K562 (cell line): ENCODE results near the gene BIRC3. TPM values are rescaled to one million over a fixed set of nuclear protein-coding genes. Genes with fewer than 3 reads are reported as not detected.

ENCODE experiments used
- CBX3 ChIP-seq, 2 experiments: IDR thresholded peaks; 1 replicate in 1 of 2; 2 replicates in 1 of 2; pipeline ENCODE4 v1.6.1; 2012; ENCODE audit warnings: inconsistent platforms in 2 of 2, low read length in 2 of 2, borderline replicate concordance in 1 of 2, control low read depth in 1 of 2
- DACH1 ChIP-seq: fragments of 450-650 bp; IDR thresholded peaks from 2 replicates; pipeline ENCODE4 v1.6.1; 2018; ENCODE audit not compliant: partially characterized antibody
- ELF1 ChIP-seq: fragments of 200-800 bp; sonication (Bioruptor generic); IDR thresholded peaks from 2 replicates; pipeline ENCODE4 v1.6.1; 2016; ENCODE audit warnings: missing genetic modification characterization, missing compliant biosample characterization
- GATAD2B ChIP-seq: fragments of 450-650 bp; IDR thresholded peaks from 2 replicates; pipeline ENCODE4 v1.6.1; 2017; ENCODE audit warnings: mild to moderate bottlenecking, borderline replicate concordance
- GTF2E2 ChIP-seq: fragments of 200-800 bp; sonication (Bioruptor generic); IDR thresholded peaks from 2 replicates; pipeline ENCODE4 v1.6.1; 2016; ENCODE audit warnings: missing genetic modification characterization, missing compliant biosample characterization
- HDAC1 ChIP-seq, 2 experiments: fragments of 450-650 bp; IDR thresholded peaks; 2 replicates each; pipeline ENCODE4 v1.6.1; 2016 to 2017; ENCODE audit warnings: inconsistent platforms in 1 of 2, mild to moderate bottlenecking in 1 of 2, moderate library complexity in 1 of 2
- HMG20A ChIP-seq: fragments of 450-650 bp; formaldehyde crosslinking; conservative IDR thresholded peaks from 2 replicates; pipeline ENCODE4 v1.4.0; 2020; ENCODE audit warnings: mild to moderate bottlenecking, mixed read lengths
- MCM2 ChIP-seq: fragments of 450-650 bp; IDR thresholded peaks from 2 replicates; pipeline ENCODE4 v1.6.1; 2017; ENCODE audit warnings: low read depth, mild to moderate bottlenecking
- MYC ChIP-seq, 2 experiments: fragments of 250-450 bp in 1 of 2; sonication (Bioruptor Pico) in 1 of 2; IDR thresholded peaks; 2 replicates each; pipeline versions ENCODE4 v1.5.1 to v1.6.1; 2012 to 2021; ENCODE audit warnings: low read depth in 2 of 2, borderline replicate concordance in 1 of 2, improper control_type of control experiment in 1 of 2, low read length in 1 of 2, mild to moderate bottlenecking in 1 of 2, moderate library complexity in 1 of 2
- TAF1 ChIP-seq: IDR thresholded peaks from 2 replicates; pipeline ENCODE4 v1.6.1; 2011; ENCODE audit warnings: mild to moderate bottlenecking, low read length, moderate library complexity; ENCODE audit not compliant: insufficient read depth, control insufficient read depth, severe bottlenecking; ENCODE audit errors: extremely low read depth
- XRCC5 ChIP-seq: fragments of 200-400 bp; formaldehyde crosslinking; IDR thresholded peaks from 2 replicates; pipeline ENCODE4 v1.6.1; 2017; ENCODE audit warnings: low read depth, mild to moderate bottlenecking, low read length
- ZBED1 ChIP-seq: IDR thresholded peaks from 2 replicates; pipeline ENCODE4 v1.6.1; 2014
- ZNF217 ChIP-seq: sonication (generic); formaldehyde crosslinking; IDR thresholded peaks from 2 replicates; pipeline ENCODE4 v1.8.0; 2022; ENCODE audit warnings: mild to moderate bottlenecking, missing genetic modification reagents
- polyA plus RNA-seq, 8 experiments: library from polyadenylated mRNA; depleted of rRNA in 4 of 8; stranded (reverse) in 5 of 8; unstranded in 3 of 8; fragments of >200 nt; fragmentation: Nextera tagmentation in 2 of 8; fragmentation: Illumina TruSeq in 1 of 8; extraction: Ambion mirVana in 2 of 8; extraction: Trizol in 1 of 8; gene quantifications; 2 replicates each; pipeline versions ENCODE4 v1.2.1 to v1.2.3, GENCODE V29; 2011 to 2014; ENCODE audit warnings: inconsistent platforms in 1 of 8, missing spikeins in 1 of 8
- total RNA-seq, 7 experiments: library from RNA; depleted of rRNA in 6 of 7; stranded (reverse); fragments of >200 nt in 6 of 7; fragmentation: Illumina TruSeq in 2 of 7; extraction: Trizol in 2 of 7; gene quantifications; 2 replicates each; pipeline versions ENCODE4 v1.2.1 to v1.2.3, GENCODE V29; 2011 to 2021; ENCODE audit warnings: low replicate concordance in 1 of 7
- TF ChIP-seq, protein P1 (sequence below): fragments of 450-650 bp; IDR thresholded peaks from 2 replicates; pipeline ENCODE4 v1.6.1; 2016; ENCODE audit warnings: mild to moderate bottlenecking
- TF ChIP-seq, protein P2 (sequence below): sonication (generic); formaldehyde crosslinking; IDR thresholded peaks from 2 replicates; pipeline ENCODE4 v1.8.0; 2022; ENCODE audit warnings: mild to moderate bottlenecking, missing genetic modification reagents
- TF ChIP-seq, protein P3 (sequence below): fragments of 450-650 bp; IDR thresholded peaks from 2 replicates; pipeline ENCODE4 v1.6.1; 2018; ENCODE audit not compliant: partially characterized antibody

BIRC3 gene
- total and polyA plus RNA-seq, 9 of the 15 experiments (the other 6 are each of a cell fraction or from before 2014, with no cell fraction given), result 0.08 to 0.42 (median 0.18) TPM

DNA sequence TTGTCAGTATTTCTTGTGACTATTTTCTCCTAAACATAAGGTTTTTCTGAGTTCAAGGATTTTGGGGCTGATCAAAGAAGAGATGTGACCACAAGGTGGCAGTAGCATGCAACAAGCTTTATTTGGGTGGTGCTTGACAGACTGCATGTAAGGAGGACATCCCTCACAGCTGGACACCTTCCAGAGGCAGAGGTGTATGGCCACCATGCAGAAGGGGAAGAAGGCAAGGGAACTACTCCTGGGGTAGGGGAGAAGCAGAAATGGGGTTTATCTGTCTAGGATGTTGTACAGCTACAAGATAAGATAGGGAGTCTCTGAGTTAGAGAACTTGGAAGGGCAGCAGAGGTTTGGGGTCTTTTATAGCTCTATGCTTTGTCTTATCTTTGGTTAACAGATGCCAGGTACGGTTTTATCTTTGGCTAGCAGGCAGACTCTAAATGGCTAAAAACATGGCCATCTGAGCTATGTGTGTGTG is 24.6 kb downstream of the BIRC3 start (continued):
- no peak for TF ChIP-seq ZNF217 (CRISPR knock-in tag)
- TF ChIP-seq TAF1, result peak; percentile 27
- TF ChIP-seq MCM2, result no peak
- TF ChIP-seq DACH1, result peak; percentile 80
- peak; percentile 75 to 99 for TF ChIP-seq HDAC1 (IDR thresholded peaks at IDR 0.05)
- TF ChIP-seq, protein P1, sequence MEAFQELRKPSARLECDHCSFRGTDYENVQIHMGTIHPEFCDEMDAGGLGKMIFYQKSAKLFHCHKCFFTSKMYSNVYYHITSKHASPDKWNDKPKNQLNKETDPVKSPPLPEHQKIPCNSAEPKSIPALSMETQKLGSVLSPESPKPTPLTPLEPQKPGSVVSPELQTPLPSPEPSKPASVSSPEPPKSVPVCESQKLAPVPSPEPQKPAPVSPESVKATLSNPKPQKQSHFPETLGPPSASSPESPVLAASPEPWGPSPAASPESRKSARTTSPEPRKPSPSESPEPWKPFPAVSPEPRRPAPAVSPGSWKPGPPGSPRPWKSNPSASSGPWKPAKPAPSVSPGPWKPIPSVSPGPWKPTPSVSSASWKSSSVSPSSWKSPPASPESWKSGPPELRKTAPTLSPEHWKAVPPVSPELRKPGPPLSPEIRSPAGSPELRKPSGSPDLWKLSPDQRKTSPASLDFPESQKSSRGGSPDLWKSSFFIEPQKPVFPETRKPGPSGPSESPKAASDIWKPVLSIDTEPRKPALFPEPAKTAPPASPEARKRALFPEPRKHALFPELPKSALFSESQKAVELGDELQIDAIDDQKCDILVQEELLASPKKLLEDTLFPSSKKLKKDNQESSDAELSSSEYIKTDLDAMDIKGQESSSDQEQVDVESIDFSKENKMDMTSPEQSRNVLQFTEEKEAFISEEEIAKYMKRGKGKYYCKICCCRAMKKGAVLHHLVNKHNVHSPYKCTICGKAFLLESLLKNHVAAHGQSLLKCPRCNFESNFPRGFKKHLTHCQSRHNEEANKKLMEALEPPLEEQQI, result peak; percentile 96
- peak in 1 of 2 experiments; percentile 53; a peak in 1 of 3 replicates for TF ChIP-seq CBX3 (IDR thresholded peaks at IDR 0.05; ENCODE audit: borderline replicate concordance in 1 of 2, low read length in 2 of 2)
- peak; percentile 99 for TF ChIP-seq GATAD2B
- TF ChIP-seq, protein P2, sequence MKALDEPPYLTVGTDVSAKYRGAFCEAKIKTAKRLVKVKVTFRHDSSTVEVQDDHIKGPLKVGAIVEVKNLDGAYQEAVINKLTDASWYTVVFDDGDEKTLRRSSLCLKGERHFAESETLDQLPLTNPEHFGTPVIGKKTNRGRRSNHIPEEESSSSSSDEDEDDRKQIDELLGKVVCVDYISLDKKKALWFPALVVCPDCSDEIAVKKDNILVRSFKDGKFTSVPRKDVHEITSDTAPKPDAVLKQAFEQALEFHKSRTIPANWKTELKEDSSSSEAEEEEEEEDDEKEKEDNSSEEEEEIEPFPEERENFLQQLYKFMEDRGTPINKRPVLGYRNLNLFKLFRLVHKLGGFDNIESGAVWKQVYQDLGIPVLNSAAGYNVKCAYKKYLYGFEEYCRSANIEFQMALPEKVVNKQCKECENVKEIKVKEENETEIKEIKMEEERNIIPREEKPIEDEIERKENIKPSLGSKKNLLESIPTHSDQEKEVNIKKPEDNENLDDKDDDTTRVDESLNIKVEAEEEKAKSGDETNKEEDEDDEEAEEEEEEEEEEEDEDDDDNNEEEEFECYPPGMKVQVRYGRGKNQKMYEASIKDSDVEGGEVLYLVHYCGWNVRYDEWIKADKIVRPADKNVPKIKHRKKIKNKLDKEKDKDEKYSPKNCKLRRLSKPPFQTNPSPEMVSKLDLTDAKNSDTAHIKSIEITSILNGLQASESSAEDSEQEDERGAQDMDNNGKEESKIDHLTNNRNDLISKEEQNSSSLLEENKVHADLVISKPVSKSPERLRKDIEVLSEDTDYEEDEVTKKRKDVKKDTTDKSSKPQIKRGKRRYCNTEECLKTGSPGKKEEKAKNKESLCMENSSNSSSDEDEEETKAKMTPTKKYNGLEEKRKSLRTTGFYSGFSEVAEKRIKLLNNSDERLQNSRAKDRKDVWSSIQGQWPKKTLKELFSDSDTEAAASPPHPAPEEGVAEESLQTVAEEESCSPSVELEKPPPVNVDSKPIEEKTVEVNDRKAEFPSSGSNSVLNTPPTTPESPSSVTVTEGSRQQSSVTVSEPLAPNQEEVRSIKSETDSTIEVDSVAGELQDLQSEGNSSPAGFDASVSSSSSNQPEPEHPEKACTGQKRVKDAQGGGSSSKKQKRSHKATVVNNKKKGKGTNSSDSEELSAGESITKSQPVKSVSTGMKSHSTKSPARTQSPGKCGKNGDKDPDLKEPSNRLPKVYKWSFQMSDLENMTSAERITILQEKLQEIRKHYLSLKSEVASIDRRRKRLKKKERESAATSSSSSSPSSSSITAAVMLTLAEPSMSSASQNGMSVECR (CRISPR knock-in tag), result no peak; the same call in 1 of the 2 replicates
- TF ChIP-seq HMG20A (CRISPR knock-in tag), result 0 out of 2 replicates have a peak, but pooled peaks have one; percentile 38
- peak; percentile 22; the same call in 1 of the 2 replicates for TF ChIP-seq MYC (IDR thresholded peaks at IDR 0.05; ENCODE audit: low read depth, low read length)
- no peak for TF ChIP-seq MYC (CRISPR knock-in tag; IDR thresholded peaks at IDR 0.05; ENCODE audit: borderline replicate concordance, low read depth)
- TF ChIP-seq, protein P3, sequence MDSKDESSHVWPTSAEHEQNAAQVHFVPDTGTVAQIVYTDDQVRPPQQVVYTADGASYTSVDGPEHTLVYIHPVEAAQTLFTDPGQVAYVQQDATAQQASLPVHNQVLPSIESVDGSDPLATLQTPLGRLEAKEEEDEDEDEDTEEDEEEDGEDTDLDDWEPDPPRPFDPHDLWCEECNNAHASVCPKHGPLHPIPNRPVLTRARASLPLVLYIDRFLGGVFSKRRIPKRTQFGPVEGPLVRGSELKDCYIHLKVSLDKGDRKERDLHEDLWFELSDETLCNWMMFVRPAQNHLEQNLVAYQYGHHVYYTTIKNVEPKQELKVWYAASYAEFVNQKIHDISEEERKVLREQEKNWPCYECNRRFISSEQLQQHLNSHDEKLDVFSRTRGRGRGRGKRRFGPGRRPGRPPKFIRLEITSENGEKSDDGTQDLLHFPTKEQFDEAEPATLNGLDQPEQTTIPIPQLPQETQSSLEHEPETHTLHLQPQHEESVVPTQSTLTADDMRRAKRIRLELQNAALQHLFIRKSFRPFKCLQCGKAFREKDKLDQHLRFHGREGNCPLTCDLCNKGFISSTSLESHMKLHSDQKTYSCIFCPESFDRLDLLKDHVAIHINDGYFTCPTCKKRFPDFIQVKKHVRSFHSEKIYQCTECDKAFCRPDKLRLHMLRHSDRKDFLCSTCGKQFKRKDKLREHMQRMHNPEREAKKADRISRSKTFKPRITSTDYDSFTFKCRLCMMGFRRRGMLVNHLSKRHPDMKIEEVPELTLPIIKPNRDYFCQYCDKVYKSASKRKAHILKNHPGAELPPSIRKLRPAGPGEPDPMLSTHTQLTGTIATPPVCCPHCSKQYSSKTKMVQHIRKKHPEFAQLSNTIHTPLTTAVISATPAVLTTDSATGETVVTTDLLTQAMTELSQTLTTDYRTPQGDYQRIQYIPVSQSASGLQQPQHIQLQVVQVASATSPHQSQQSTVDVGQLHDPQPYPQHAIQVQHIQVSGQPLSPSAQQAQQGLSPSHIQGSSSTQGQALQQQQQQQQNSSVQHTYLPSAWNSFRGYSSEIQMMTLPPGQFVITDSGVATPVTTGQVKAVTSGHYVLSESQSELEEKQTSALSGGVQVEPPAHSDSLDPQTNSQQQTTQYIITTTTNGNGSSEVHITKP, result peak; percentile 77
- TF ChIP-seq GTF2E2 (tag), result no peak
- no peak for TF ChIP-seq ZBED1
- 0 out of 2 replicates have a peak, but pooled peaks have one; percentile 15 for TF ChIP-seq ELF1
- TF ChIP-seq XRCC5, result peak; percentile 39; the same call in 1 of the 2 replicates
